Measurements from ENCODE around the gene PGM1. TPM values are rescaled to one million over a fixed set of nuclear protein-coding genes. Genes with fewer than 3 reads are reported as not detected.

PGM1 gene
- total and polyA plus RNA-seq, 2 donors (not counting 3 experiments of a cell fraction or from before 2014, with no cell fraction given), result 9.3 to 21.0 TPM

DNA sequence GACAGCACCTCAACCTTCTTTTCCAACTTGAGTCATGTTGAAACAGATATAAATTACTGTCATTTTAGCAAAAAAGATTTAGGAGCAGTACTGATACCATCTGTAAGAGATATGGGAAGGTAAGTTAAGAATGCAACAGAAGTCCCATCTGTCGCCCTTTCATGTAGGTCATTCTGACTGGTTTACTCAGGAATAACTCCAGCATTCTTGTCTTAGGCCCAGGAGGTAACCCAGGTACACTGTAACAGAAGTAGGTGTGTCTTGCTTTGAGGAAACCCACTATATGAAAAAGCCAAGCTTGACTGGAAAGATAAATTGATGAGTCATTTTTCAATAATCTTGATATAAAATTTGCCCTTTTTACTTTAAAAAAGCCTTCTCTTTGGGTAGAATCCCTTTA, 35.4 kb downstream of the PGM1 start:
- no peak overlapping the region for H3K27ac ChIP-seq (ENCODE audit: insufficient read depth, low read depth, low read length)
- H3K9me1 ChIP-seq (replicated peaks; ENCODE audit: control insufficient read depth, extremely low read depth, insufficient read depth, low read length), result no peaks in the 10 kb centered on the region
- no peak overlapping the region for H3K4me3 ChIP-seq (replicated peaks in 1 of 3; ENCODE audit: insufficient read depth in 1 of 3, low read depth in 1 of 3, low read length in 3 of 3)
- FAIRE-seq (no peak), DNase-seq (ENCODE audit: low read depth, low spot score) (no peak)
- no peak overlapping the region for H2AFZ ChIP-seq (ENCODE audit: low read depth, low read length)
- H3K9ac ChIP-seq (replicated peaks; ENCODE audit: extremely low read depth, insufficient read depth, low read length), result no peak overlapping the region
- no peaks in the 10 kb centered on the region for H3K27me3 ChIP-seq (ENCODE audit: control insufficient read depth in 2 of 2, insufficient read depth in 2 of 2, low read length in 2 of 2)
- H3K36me3 ChIP-seq (ENCODE audit: control insufficient read depth in 2 of 2, extremely low read depth in 1 of 2, insufficient read depth in 2 of 2, low read length in 2 of 2), result peaks cover 0 to 2% of the 10 kb centered on the region in 2 experiments
- ChIA-PET CTCF (interaction anchor here (0.5 to 0.9 kb wide), 3 partner anchors 12 to 81 kb away, joined by 3 to 4 read pairs (median 3); no protein-coding TSS in a partner anchor), POLR2A (no interaction called here)
- H4K20me1 ChIP-seq (replicated peaks; ENCODE audit: control insufficient read depth, extremely low read depth, insufficient read depth, low read length), result no peaks in the 10 kb centered on the region
- TF ChIP-seq POLR2AphosphoS5 (IDR thresholded peaks at IDR 0.05; ENCODE audit: insufficient read depth, low read depth, low read length) (no peak), POLR2A (IDR thresholded peaks at IDR 0.05; ENCODE audit: low read depth, low read length) (no peak), GATA2 (IDR thresholded peaks at IDR 0.05; ENCODE audit: insufficient read depth, insufficient read length, low read depth, low read length) (no peak), JUN (IDR thresholded peaks at IDR 0.05; ENCODE audit: borderline replicate concordance, insufficient read depth, insufficient read length, low read depth) (no peak), FOS (IDR thresholded peaks at IDR 0.05; ENCODE audit: borderline replicate concordance, insufficient read depth, low read length) (no peak), MYC (IDR thresholded peaks at IDR 0.05; ENCODE audit: low read depth, low read length) (no peak), EZH2 (IDR thresholded peaks at IDR 0.05; ENCODE audit: borderline replicate concordance, low read depth, low read length, severe bottlenecking) (no peak)
- TF ChIP-seq, protein P1, sequence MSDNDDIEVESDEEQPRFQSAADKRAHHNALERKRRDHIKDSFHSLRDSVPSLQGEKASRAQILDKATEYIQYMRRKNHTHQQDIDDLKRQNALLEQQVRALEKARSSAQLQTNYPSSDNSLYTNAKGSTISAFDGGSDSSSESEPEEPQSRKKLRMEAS (IDR thresholded peaks at IDR 0.05; ENCODE audit: insufficient read depth, insufficient read length), result no peak
- TF ChIP-seq, protein P2, sequence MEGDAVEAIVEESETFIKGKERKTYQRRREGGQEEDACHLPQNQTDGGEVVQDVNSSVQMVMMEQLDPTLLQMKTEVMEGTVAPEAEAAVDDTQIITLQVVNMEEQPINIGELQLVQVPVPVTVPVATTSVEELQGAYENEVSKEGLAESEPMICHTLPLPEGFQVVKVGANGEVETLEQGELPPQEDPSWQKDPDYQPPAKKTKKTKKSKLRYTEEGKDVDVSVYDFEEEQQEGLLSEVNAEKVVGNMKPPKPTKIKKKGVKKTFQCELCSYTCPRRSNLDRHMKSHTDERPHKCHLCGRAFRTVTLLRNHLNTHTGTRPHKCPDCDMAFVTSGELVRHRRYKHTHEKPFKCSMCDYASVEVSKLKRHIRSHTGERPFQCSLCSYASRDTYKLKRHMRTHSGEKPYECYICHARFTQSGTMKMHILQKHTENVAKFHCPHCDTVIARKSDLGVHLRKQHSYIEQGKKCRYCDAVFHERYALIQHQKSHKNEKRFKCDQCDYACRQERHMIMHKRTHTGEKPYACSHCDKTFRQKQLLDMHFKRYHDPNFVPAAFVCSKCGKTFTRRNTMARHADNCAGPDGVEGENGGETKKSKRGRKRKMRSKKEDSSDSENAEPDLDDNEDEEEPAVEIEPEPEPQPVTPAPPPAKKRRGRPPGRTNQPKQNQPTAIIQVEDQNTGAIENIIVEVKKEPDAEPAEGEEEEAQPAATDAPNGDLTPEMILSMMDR (IDR thresholded peaks at IDR 0.05; ENCODE audit: extremely low read depth in 1 of 2, insufficient read depth in 1 of 2, low read depth in 1 of 2, low read length in 2 of 2), result no peak
- no TSS peak for BruUV-seq (replicated peaks)
- H3K4me1 ChIP-seq (ENCODE audit: control insufficient read depth, extremely low read depth, insufficient read depth, low read length), result no peaks in the 10 kb centered on the region
- intact Hi-C loops (cut with micrococcal nuclease), result no loop called here
- H3K9me3 ChIP-seq (replicated peaks; ENCODE audit: control insufficient read depth, insufficient read depth, low read length), result no peaks in the 10 kb centered on the region
- dilution Hi-C loops (cut with MboI; ENCODE audit: extremely low pct_ligation_motif_present, low sequenced_read_pairs), result no loop called here
- H3K4me2 ChIP-seq (ENCODE audit: insufficient read depth, low read length), result no peak overlapping the region
- no peaks in the 10 kb centered on the region for H3K79me2 ChIP-seq (ENCODE audit: control insufficient read depth, insufficient read depth, low read length)

Data from endothelial cell of umbilical vein (primary cell).